ENCODE data around the gene CHRNA1.
A peak's percentile ranks its signal among the peaks of the same experiment; 100 is the strongest.

The CHRNA1 gene

GRCh38 chr2:174791020-174791419, 26.7 kb upstream of the CHRNA1 start:
- no peak overlapping the region for H3K9ac ChIP-seq (ENCODE audit: low read length)
- no peak overlapping the region for H3K27ac ChIP-seq (ENCODE audit: low read length, poor library complexity, severe bottlenecking)
- 92% methylated on average over 7 of the region's 8 CpGs for WGBS
- peak overlapping the region in 1 of 2 experiments; percentile 24 for H3K18ac ChIP-seq (ENCODE audit: low read depth in 1 of 2, low read length in 2 of 2)
- no peaks in the 10 kb centered on the region for H3K36me3 ChIP-seq (ENCODE audit: control insufficient read depth in 1 of 2, insufficient read depth in 2 of 2, low read depth in 1 of 2, low read length in 2 of 2)
- no peak overlapping the region for H4K91ac ChIP-seq (ENCODE audit: low read length)
- H3K4me3 ChIP-seq (ENCODE audit: insufficient read depth in 1 of 2, low read depth in 1 of 2, low read length in 2 of 2) = no peak overlapping the region
- H2BK120ac ChIP-seq (ENCODE audit: low read depth, low read length) = no peak overlapping the region
- H2BK5ac ChIP-seq (ENCODE audit: low read depth, low read length, poor library complexity, severe bottlenecking) = no peak overlapping the region
- no peak overlapping the region for H4K8ac ChIP-seq (ENCODE audit: low read length)
- H3K4me2 ChIP-seq (ENCODE audit: low read length, poor library complexity, severe bottlenecking) = no peak overlapping the region
- H3K9me3 ChIP-seq (ENCODE audit: control insufficient read depth, low read length) = no peaks in the 10 kb centered on the region
- H3K23ac ChIP-seq (ENCODE audit: low read length in 2 of 2) = no peak overlapping the region
- H3K79me1 ChIP-seq (replicated peaks; ENCODE audit: low read length, poor library complexity, severe bottlenecking) = no peaks in the 10 kb centered on the region
- DNase-seq = no peak
- H2BK15ac ChIP-seq (ENCODE audit: low read depth, poor library complexity, severe bottlenecking) = no peak overlapping the region
- no peak overlapping the region for H2AK5ac ChIP-seq (ENCODE audit: low read length, severe bottlenecking)
- no peak overlapping the region for H3K4ac ChIP-seq (ENCODE audit: low read depth in 1 of 2, low read length in 2 of 2)
- no peak overlapping the region for H3K14ac ChIP-seq (ENCODE audit: low read length in 2 of 2)
- H3K27me3 ChIP-seq (ENCODE audit: control insufficient read depth in 1 of 2, insufficient read depth in 1 of 2, low read length in 2 of 2) = no peaks in the 10 kb centered on the region
- H2AFZ ChIP-seq (ENCODE audit: low read depth, low read length) = no peak overlapping the region
- peaks cover 15% of the 10 kb centered on the region for H3K4me1 ChIP-seq (ENCODE audit: control insufficient read depth, insufficient read depth, low read depth, low read length)
- H2BK12ac ChIP-seq (ENCODE audit: low read length in 2 of 2) = peak overlapping the region in 1 of 2 experiments; percentile 61

GRCh38 chr2:174789001-174789400, 24.7 kb upstream of the CHRNA1 start:
- no peak overlapping the region for H3K23ac ChIP-seq (ENCODE audit: low read length in 2 of 2)
- H4K8ac ChIP-seq (ENCODE audit: low read length) = no peak overlapping the region
- H3K36me3 ChIP-seq (ENCODE audit: control insufficient read depth in 1 of 2, insufficient read depth in 2 of 2, low read depth in 1 of 2, low read length in 2 of 2) = no peaks in the 10 kb centered on the region
- H3K27me3 ChIP-seq (ENCODE audit: control insufficient read depth in 1 of 2, insufficient read depth in 1 of 2, low read length in 2 of 2) = no peaks in the 10 kb centered on the region
- H3K27ac ChIP-seq (ENCODE audit: low read length, poor library complexity, severe bottlenecking) = no peak overlapping the region
- no peak overlapping the region for H3K4me2 ChIP-seq (ENCODE audit: low read length, poor library complexity, severe bottlenecking)
- no peak overlapping the region for H2AFZ ChIP-seq (ENCODE audit: low read depth, low read length)
- H2BK12ac ChIP-seq (ENCODE audit: low read length in 2 of 2) = peak overlapping the region; percentile 2 to 59
- no peak overlapping the region for H2BK120ac ChIP-seq (ENCODE audit: low read depth, low read length)
- 90% methylated on average over 14 of the region's 16 CpGs for WGBS
- H3K9ac ChIP-seq (ENCODE audit: low read length) = no peak overlapping the region
- no peak overlapping the region for H3K4me3 ChIP-seq (ENCODE audit: insufficient read depth in 1 of 2, low read depth in 1 of 2, low read length in 2 of 2)
- H3K4ac ChIP-seq (ENCODE audit: low read depth in 1 of 2, low read length in 2 of 2) = peak overlapping the region in 1 of 2 experiments; percentile 75
- no peaks in the 10 kb centered on the region for H3K79me1 ChIP-seq (replicated peaks; ENCODE audit: low read length, poor library complexity, severe bottlenecking)
- H3K4me1 ChIP-seq (ENCODE audit: control insufficient read depth, insufficient read depth, low read depth, low read length) = peaks cover 13% of the 10 kb centered on the region
- H2AK5ac ChIP-seq (ENCODE audit: low read length, severe bottlenecking) = peak overlapping the region; percentile 59
- DNase-seq = no peak
- H3K9me3 ChIP-seq (ENCODE audit: control insufficient read depth, low read length) = no peaks in the 10 kb centered on the region
- H2BK5ac ChIP-seq (ENCODE audit: low read depth, low read length, poor library complexity, severe bottlenecking) = no peak overlapping the region
- no peak overlapping the region for H3K14ac ChIP-seq (ENCODE audit: low read length in 2 of 2)
- H3K18ac ChIP-seq (ENCODE audit: low read depth in 1 of 2, low read length in 2 of 2) = peak overlapping the region; percentile 55 to 84
- H2BK15ac ChIP-seq (ENCODE audit: low read depth, poor library complexity, severe bottlenecking) = no peak overlapping the region
- no peak overlapping the region for H4K91ac ChIP-seq (ENCODE audit: low read length)

DNA sequence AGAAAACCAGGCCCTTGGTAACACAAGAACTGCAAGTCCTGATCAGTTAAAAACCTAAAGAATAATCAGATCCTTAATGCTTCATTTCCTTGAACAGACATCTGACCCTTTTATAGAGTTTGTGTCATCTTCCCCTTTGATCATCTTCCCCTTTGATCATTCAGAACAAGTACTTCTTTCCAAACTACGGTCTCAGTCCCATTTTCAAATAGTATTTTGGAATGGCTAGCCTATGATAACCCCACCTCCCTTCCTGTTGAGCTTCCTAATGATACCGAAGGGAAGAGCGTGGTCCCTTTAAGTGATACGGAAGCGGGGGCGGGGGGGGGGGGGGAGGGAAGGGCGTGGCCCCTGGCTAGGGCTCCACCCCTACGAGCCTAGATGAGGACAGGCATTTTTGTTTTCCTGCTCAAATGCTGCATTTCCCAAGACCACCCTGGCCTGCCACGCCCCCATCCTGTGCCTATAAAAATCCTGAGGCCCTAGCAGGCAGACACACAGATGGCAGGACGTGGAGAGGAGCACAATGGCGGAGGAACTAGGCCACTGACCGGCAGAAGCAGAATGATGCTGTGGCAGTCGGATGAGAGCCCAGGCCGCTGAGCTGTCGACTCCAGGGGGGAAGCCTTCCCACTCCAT, 24.1 kb upstream of the CHRNA1 start:
- Histone ChIP-seq H3K36me3 (ENCODE audit: control insufficient read depth in 1 of 2, insufficient read depth in 2 of 2, low read depth in 1 of 2, low read length in 2 of 2) (no peaks in the 10 kb centered on the region), H3K18ac (ENCODE audit: low read depth in 1 of 2, low read length in 2 of 2) (peak overlapping the region; percentile 82 to 84), H2BK120ac (ENCODE audit: low read depth, low read length) (peak overlapping the region; percentile 93), H2BK12ac (ENCODE audit: low read length in 2 of 2) (peak overlapping the region; percentile 51 to 87), H3K23ac (ENCODE audit: low read length in 2 of 2) (no peak overlapping the region), H3K27me3 (ENCODE audit: control insufficient read depth in 1 of 2, insufficient read depth in 1 of 2, low read length in 2 of 2) (no peaks in the 10 kb centered on the region), H3K9me3 (ENCODE audit: control insufficient read depth, low read length) (no peaks in the 10 kb centered on the region), H3K4ac (ENCODE audit: low read depth in 1 of 2, low read length in 2 of 2) (peak overlapping the region; percentile 71 to 83), H3K4me3 (ENCODE audit: insufficient read depth in 1 of 2, low read depth in 1 of 2, low read length in 2 of 2) (no peak overlapping the region), H4K91ac (ENCODE audit: low read length) (peak overlapping the region; percentile 95), H4K8ac (ENCODE audit: low read length) (peak overlapping the region; percentile 91), H3K79me1 (replicated peaks; ENCODE audit: low read length, poor library complexity, severe bottlenecking) (no peaks in the 10 kb centered on the region), H3K14ac (ENCODE audit: low read length in 2 of 2) (no peak overlapping the region), H2BK5ac (ENCODE audit: low read depth, low read length, poor library complexity, severe bottlenecking) (peak overlapping the region; percentile 84), H2BK15ac (ENCODE audit: low read depth, poor library complexity, severe bottlenecking) (peak overlapping the region; percentile 6), H2AFZ (ENCODE audit: low read depth, low read length) (no peak overlapping the region), H2AK5ac (ENCODE audit: low read length, severe bottlenecking) (peak overlapping the region; percentile 59), H3K9ac (ENCODE audit: low read length) (peak overlapping the region; percentile 83), H3K4me1 (ENCODE audit: control insufficient read depth, insufficient read depth, low read depth, low read length) (peaks cover 13% of the 10 kb centered on the region), H3K4me2 (ENCODE audit: low read length, poor library complexity, severe bottlenecking) (peak overlapping the region; percentile 40), H3K27ac (ENCODE audit: low read length, poor library complexity, severe bottlenecking) (peak overlapping the region; percentile 94)
- 72% methylated on average over 11 of the region's 15 CpGs for WGBS
- no peak for DNase-seq

DNA sequence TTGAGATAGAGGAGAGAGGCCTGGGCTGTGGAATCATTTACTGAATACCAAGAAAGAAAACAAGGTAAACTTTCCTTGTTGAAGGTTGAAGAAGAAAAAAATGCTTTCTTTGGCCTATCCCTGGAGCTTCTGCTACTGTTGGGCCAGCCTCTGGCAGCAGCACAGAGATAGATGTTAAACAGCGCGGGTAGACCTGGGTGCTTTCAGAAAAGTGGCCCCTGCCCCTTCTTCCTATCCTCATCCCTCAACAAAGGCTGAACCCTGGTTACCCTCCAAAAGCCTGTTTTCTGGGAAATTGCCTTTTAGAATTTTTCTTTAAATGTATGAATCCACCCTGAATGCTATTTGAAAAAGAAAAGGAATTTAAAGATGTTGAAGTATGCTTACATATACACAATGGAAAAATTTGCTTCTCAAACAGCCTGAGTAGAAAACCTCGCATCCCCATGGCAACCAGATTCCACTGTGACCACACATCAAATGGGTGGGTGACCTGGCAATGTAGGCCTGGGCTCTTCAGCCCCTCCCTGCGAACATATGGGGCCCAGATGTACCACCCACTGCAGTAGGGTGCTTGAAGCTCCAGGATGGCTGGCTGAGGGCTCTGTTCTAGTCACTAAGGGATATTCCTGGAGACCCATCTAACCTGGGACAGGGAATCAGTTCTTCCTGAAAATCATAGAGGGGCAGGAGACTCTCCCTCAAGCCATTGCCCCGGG, 23.4 kb upstream of the CHRNA1 start:
- Histone ChIP-seq H2BK5ac (ENCODE audit: low read depth, low read length, poor library complexity, severe bottlenecking) (peak overlapping the region; percentile 84), H3K36me3 (ENCODE audit: control insufficient read depth in 1 of 2, insufficient read depth in 2 of 2, low read depth in 1 of 2, low read length in 2 of 2) (no peaks in the 10 kb centered on the region), H3K4me3 (ENCODE audit: insufficient read depth in 1 of 2, low read depth in 1 of 2, low read length in 2 of 2) (no peak overlapping the region), H3K4me1 (ENCODE audit: control insufficient read depth, insufficient read depth, low read depth, low read length) (peaks cover 13% of the 10 kb centered on the region), H3K9me3 (ENCODE audit: control insufficient read depth, low read length) (no peaks in the 10 kb centered on the region), H3K4me2 (ENCODE audit: low read length, poor library complexity, severe bottlenecking) (peak overlapping the region; percentile 42), H3K79me1 (replicated peaks; ENCODE audit: low read length, poor library complexity, severe bottlenecking) (no peaks in the 10 kb centered on the region), H2BK15ac (ENCODE audit: low read depth, poor library complexity, severe bottlenecking) (peak overlapping the region; percentile 6), H3K27ac (ENCODE audit: low read length, poor library complexity, severe bottlenecking) (peak overlapping the region; percentile 97), H2AK5ac (ENCODE audit: low read length, severe bottlenecking) (peak overlapping the region; percentile 49), H3K27me3 (ENCODE audit: control insufficient read depth in 1 of 2, insufficient read depth in 1 of 2, low read length in 2 of 2) (no peaks in the 10 kb centered on the region), H3K18ac (ENCODE audit: low read depth in 1 of 2, low read length in 2 of 2) (peak overlapping the region; percentile 80 to 82), H4K8ac (ENCODE audit: low read length) (peak overlapping the region; percentile 10), H4K91ac (ENCODE audit: low read length) (peak overlapping the region; percentile 41), H2BK120ac (ENCODE audit: low read depth, low read length) (peak overlapping the region; percentile 93), H2BK12ac (ENCODE audit: low read length in 2 of 2) (peak overlapping the region in 1 of 2 experiments; percentile 87), H3K14ac (ENCODE audit: low read length in 2 of 2) (no peak overlapping the region), H3K4ac (ENCODE audit: low read depth in 1 of 2, low read length in 2 of 2) (peak overlapping the region in 1 of 2 experiments; percentile 83), H3K23ac (ENCODE audit: low read length in 2 of 2) (no peak overlapping the region), H3K9ac (ENCODE audit: low read length) (peak overlapping the region; percentile 83), H2AFZ (ENCODE audit: low read depth, low read length) (no peak overlapping the region)
- 40% methylated on average over 5 of the region's 5 CpGs for WGBS
- peak; percentile 97 for DNase-seq
